ENCODE data around the gene CADM2.

Gene CADM2

GRCh38 chr3:85161544-85161943 lies 202.8 kb downstream of the CADM2 start:
- H3K27ac ChIP-seq = no peak overlapping the region
- no peak for TF ChIP-seq ZFX (IDR thresholded peaks at IDR 0.05)
- TF ChIP-seq, protein P1, sequence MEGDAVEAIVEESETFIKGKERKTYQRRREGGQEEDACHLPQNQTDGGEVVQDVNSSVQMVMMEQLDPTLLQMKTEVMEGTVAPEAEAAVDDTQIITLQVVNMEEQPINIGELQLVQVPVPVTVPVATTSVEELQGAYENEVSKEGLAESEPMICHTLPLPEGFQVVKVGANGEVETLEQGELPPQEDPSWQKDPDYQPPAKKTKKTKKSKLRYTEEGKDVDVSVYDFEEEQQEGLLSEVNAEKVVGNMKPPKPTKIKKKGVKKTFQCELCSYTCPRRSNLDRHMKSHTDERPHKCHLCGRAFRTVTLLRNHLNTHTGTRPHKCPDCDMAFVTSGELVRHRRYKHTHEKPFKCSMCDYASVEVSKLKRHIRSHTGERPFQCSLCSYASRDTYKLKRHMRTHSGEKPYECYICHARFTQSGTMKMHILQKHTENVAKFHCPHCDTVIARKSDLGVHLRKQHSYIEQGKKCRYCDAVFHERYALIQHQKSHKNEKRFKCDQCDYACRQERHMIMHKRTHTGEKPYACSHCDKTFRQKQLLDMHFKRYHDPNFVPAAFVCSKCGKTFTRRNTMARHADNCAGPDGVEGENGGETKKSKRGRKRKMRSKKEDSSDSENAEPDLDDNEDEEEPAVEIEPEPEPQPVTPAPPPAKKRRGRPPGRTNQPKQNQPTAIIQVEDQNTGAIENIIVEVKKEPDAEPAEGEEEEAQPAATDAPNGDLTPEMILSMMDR (conservative IDR thresholded peaks at IDR 0.05) = no peak

GRCh38 chr3:85162905-85163304 lies 204.1 kb downstream of the CADM2 start:
- TF ChIP-seq, protein P1 (conservative IDR thresholded peaks at IDR 0.05) = no peak
- TF ChIP-seq ZFX (IDR thresholded peaks at IDR 0.05) = no peak

DNA sequence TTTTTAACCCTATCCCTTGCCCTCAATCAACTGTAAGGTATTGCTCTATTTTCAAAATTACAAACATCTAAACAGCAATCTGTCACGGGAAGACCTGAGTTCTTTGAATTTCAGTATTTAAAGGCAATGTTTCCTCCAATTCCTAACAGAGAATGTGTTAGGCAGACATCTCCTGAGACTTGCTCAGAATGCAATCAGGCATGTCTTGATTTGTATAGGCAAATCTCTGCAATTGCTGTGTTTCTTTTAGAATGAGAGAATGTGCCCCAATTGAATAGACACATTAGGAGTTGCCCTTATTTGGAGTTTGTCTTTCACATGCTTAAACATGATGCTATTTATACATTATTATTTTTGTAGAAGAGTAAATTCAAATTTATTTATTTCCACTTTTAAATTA lies 205.6 kb downstream of the CADM2 start:
- no peak overlapping the region for H3K27ac ChIP-seq
- TF ChIP-seq ZFX (IDR thresholded peaks at IDR 0.05) = no peak
- TF ChIP-seq, protein P1 (conservative IDR thresholded peaks at IDR 0.05) = no peak

More at GRCh38 chr3:85162905-85163304, 204.1 kb downstream of the CADM2 start:
- H3K27ac ChIP-seq = no peak overlapping the region

DNA sequence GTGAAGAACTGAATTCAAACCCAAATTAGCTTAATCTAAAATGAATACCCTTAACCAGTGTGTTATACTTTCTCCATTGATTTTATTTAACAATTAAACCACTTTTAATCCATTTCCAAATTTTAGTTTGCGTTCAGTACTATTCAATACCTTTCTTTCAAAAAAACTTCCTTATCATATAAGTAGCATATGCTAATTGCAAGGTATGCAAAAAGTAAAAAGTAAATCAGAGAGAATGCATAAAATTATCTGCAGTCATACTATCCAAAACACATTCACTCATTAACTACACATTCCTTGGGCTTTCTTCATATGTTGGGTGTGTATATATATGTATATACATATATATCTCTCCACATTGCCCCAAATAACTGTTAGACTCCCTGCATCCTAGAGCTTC lies 208.8 kb downstream of the CADM2 start:
- TF ChIP-seq, protein P1 (conservative IDR thresholded peaks at IDR 0.05) = no peak
- no peak for TF ChIP-seq ZFX (IDR thresholded peaks at IDR 0.05)
- no peak overlapping the region for H3K27ac ChIP-seq

- H3K27ac ChIP-seq = no peak overlapping the region
- TF ChIP-seq, protein P1 (conservative IDR thresholded peaks at IDR 0.05) = no peak
- no peak for TF ChIP-seq ZFX (IDR thresholded peaks at IDR 0.05)
Observed at GRCh38 chr3:85170646-85171045, 211.9 kb downstream of the CADM2 start.

DNA sequence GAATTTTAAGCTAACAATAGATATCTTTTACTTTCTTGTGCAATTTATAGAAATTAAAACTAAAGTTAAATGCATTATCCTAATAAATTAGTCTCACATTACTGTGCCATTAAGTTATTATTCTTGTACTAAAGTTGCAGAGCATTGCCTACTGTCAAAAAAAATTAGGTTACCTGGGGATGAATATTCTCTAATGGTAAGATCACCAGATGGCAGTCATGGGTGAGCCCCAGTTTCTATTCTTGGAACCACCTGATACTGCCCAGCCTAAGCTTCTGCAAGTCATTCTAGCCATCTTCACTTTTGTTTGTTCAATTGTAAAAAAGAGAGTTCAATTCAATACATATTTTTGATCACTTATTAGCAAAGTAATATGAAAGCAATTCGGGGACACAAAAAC lies 213.2 kb downstream of the CADM2 start:
- TF ChIP-seq ZFX (IDR thresholded peaks at IDR 0.05) = no peak
- TF ChIP-seq, protein P1 (conservative IDR thresholded peaks at IDR 0.05) = no peak
- H3K27ac ChIP-seq = no peak overlapping the region

DNA sequence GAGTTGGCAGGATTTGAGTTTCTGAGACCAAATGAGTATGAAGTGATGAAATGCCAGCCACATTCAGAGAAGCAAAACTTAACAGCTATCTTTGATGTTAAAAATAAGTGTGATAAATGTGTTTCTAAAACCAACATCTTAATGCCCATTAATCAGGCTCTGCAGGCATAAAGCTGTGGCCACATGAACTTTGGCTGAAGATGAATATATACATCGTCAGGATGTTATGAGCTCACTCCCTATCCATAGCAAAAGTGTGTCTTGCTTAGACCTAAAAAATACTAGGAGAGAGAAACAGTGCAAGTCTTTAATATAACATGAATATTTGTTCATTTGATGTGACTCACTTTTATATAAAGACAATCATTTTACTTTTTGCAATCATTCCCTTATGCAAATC lies 218.0 kb downstream of the CADM2 start:
- no peak overlapping the region for H3K27ac ChIP-seq
- no peak for TF ChIP-seq ZFX (IDR thresholded peaks at IDR 0.05)
- TF ChIP-seq, protein P1 (conservative IDR thresholded peaks at IDR 0.05) = no peak
